Measurements from ENCODE around the gene ZNF594.
"Not testable (repeated sequence)": the region's sequence is repeated elsewhere in the genome, so short reads cannot be mapped to it uniquely, and the experiment has no call there.

ZNF594 gene

GRCh38 chr17:5200360-5200759 lies 8.7 kb upstream of the ZNF594 start:
- no peak for DNase-seq

GRCh38 chr17:5198472-5198871 lies 6.8 kb upstream of the ZNF594 start:
- DNase-seq = no peak

GRCh38 chr17:5194346-5194745 lies 2.7 kb upstream of the ZNF594 start:
- DNase-seq = no peak

- DNase-seq = no peak
Measured at GRCh38 chr17:5184288-5184687, 7.4 kb downstream of the ZNF594 start.

- no peak for DNase-seq
Measured at GRCh38 chr17:5183410-5183793, 8.3 kb downstream of the ZNF594 start.

- DNase-seq = no peak
Measured at GRCh38 chr17:5182597-5183409, 8.9 kb downstream of the ZNF594 start.

- DNase-seq = no peak
Measured at GRCh38 chr17:5181509-5182305, 10.0 kb downstream of the ZNF594 start.

- DNase-seq = no peak
Measured at GRCh38 chr17:5179003-5179402, 12.7 kb downstream of the ZNF594 start.

GRCh38 chr17:5175027-5175426 lies 16.6 kb downstream of the ZNF594 start:
- not testable (repeated sequence) for DNase-seq

- not testable (repeated sequence) for DNase-seq
Measured at GRCh38 chr17:5165791-5166564, 25.7 kb downstream of the ZNF594 start.

GRCh38 chr17:5164436-5164835 lies 27.2 kb downstream of the ZNF594 start:
- no peak for DNase-seq

GRCh38 chr17:5161793-5162192 lies 29.9 kb downstream of the ZNF594 start:
- DNase-seq = not testable (repeated sequence)

- DNase-seq = not testable (repeated sequence)
Measured at GRCh38 chr17:5160702-5161101, 31.0 kb downstream of the ZNF594 start.

- DNase-seq = not testable (repeated sequence)
Measured at GRCh38 chr17:5146122-5146521, 45.5 kb downstream of the ZNF594 start.

- not testable (repeated sequence) for DNase-seq
Measured at GRCh38 chr17:5142877-5143276, 48.8 kb downstream of the ZNF594 start.

- DNase-seq = no peak
Measured at GRCh38 chr17:5139458-5139732, 52.3 kb downstream of the ZNF594 start.

GRCh38 chr17:5138616-5139457 lies 52.8 kb downstream of the ZNF594 start:
- DNase-seq = no peak

GRCh38 chr17:5138198-5138544 lies 53.5 kb downstream of the ZNF594 start:
- DNase-seq = not testable (repeated sequence)

GRCh38 chr17:5137511-5138197 lies 54.0 kb downstream of the ZNF594 start:
- DNase-seq = not testable (repeated sequence)

GRCh38 chr17:5136580-5137412 lies 54.9 kb downstream of the ZNF594 start:
- DNase-seq = not testable (repeated sequence)
